Measurements from ENCODE around the gene ANKLE1.

ANKLE1 gene

DNA sequence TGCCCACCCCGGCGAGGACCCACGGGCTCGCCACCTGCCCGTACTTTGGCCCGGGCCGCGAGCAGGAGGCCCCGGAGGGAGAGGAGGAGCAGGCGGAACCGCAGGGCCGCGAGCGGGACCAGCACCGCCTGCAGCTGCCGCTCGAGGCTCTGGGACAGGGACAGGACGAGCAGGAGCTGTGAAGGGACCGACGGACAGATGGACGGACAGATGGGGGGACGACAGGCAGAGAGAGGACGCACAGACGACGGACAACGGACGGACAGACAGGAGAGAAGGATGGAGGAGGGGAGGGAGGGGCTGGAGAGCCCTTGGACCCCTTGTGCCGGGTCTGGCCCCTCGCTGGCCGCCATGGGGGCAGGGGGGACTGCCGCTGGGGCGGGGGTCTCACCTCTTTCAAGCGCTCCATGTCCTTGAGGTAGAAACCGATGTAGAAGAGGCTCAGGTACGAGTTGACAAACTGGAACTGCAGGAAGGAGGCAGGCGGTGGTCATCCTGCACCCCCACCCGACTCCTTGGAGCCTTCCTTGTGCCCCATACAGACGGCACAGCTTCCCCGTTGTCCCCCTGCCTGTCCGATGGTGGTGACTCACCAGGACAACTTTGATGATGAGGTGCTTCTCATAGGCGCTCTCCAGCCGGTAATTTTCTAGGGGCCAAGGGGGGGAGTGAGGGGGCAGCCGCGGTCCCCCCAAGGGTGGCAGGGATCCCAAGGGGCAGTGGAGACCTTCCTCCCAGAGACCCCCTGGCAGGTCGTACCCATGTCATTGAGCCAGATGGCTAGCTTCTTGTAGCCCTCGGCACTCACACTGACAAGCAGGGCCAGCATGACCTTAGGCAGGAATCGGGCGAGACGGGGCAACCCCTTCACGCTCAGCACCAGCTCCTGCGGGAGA, 47.9 kb downstream of the ANKLE1 start:
- Histone ChIP-seq H3K9me3 (ENCODE audit: control insufficient read depth in 2 of 2, low read length in 2 of 2) (no peaks in the 10 kb centered on the region), H3K27me3 (ENCODE audit: control insufficient read depth in 1 of 2, insufficient read depth in 2 of 2, low read length in 2 of 2) (peaks cover 0 to 16% of the 10 kb centered on the region in 2 donors), H3K4me3 (ENCODE audit: low read length in 2 of 2) (no peak overlapping the region), H3K27ac (ENCODE audit: low read length) (no peak overlapping the region), H3K4me1 (ENCODE audit: control insufficient read depth, insufficient read depth, low read length) (peaks cover 34% of the 10 kb centered on the region), H3K9ac (ENCODE audit: low read length in 2 of 2) (no peak overlapping the region), H3K36me3 (ENCODE audit: control insufficient read depth in 2 of 2, insufficient read depth in 2 of 2, low read length in 2 of 2) (peaks cover 0 to 2% of the 10 kb centered on the region in 2 donors)

DNA sequence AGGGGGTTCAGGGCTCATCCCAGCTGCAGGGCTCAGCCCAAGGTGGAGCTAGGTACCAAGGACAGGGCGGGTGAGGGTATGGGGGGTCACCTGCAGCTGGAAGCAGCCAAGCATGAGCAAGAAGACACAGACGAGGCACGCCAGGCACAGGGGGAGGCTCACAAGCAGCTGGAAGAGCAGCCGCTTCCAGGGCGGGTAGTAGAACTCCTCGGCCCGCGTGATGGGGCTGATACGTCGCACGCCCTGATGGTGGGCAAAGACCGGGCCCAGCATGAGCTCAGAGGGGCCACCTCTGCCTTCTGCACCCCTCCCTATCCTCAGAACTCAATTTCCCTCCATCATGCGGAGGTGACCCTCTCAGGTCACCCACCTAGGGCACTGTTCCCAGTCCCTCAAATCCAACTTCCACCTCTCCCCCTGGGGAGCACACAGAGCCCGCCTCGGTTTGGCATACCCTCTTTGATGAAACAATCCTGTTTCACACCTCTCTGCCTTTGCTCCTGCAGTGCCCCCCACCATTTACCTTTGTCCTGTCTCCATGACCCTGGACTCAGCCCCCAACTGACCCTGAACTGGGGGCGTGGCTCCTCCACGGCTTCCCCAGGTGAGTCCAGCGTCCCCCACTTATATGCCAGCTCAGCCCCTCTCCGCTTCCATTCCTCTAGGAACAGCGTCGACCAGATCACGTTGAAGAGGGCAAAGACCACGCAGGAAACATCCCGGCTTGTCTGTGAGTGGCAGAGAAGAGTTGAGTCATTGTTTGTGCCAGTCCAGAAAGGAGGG, 48.8 kb downstream of the ANKLE1 start:
- Histone ChIP-seq H3K9ac (ENCODE audit: low read length in 2 of 2) (no peak overlapping the region), H3K27me3 (ENCODE audit: control insufficient read depth in 1 of 2, insufficient read depth in 2 of 2, low read length in 2 of 2) (peaks cover 0 to 16% of the 10 kb centered on the region in 2 donors), H3K27ac (ENCODE audit: low read length) (no peak overlapping the region), H3K9me3 (ENCODE audit: control insufficient read depth in 2 of 2, low read length in 2 of 2) (no peaks in the 10 kb centered on the region), H3K36me3 (ENCODE audit: control insufficient read depth in 2 of 2, insufficient read depth in 2 of 2, low read length in 2 of 2) (peaks cover 0 to 2% of the 10 kb centered on the region in 2 donors), H3K4me3 (ENCODE audit: low read length in 2 of 2) (no peak overlapping the region), H3K4me1 (ENCODE audit: control insufficient read depth, insufficient read depth, low read length) (peaks cover 39% of the 10 kb centered on the region)

DNA sequence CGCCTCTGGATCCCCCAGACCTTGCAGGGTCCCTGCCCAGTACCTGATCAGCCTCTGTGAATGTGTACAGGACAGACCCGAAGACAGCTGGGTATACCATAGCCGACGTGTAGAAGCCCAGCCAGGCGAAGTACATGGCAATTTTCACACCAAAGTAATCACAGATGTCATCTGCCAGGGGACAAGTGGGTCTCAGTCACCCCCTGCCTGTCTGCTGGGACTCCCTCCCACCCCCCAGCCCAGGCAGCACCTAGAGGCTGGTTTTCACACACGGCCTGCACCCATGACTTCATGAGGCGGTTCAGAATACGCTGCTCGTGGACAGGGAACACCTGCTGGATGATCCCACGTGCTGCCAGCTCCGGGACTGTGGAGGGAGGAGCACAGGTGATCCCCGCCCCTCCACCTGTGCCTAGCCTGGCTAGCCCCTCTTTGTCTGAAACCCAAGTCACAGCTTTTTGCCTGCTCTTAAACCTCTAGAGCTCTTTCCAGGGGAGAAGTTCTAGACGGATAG, 49.4 kb downstream of the ANKLE1 start:
- no peak overlapping the region for H3K9ac ChIP-seq (ENCODE audit: low read length in 2 of 2)
- peaks cover 0 to 16% of the 10 kb centered on the region in 2 donors for H3K27me3 ChIP-seq (ENCODE audit: control insufficient read depth in 1 of 2, insufficient read depth in 2 of 2, low read length in 2 of 2)
- no peaks in the 10 kb centered on the region for H3K9me3 ChIP-seq (ENCODE audit: control insufficient read depth in 2 of 2, low read length in 2 of 2)
- H3K27ac ChIP-seq (ENCODE audit: low read length), result no peak overlapping the region
- peaks cover 42% of the 10 kb centered on the region for H3K4me1 ChIP-seq (ENCODE audit: control insufficient read depth, insufficient read depth, low read length)
- peaks cover 0 to 2% of the 10 kb centered on the region in 2 donors for H3K36me3 ChIP-seq (ENCODE audit: control insufficient read depth in 2 of 2, insufficient read depth in 2 of 2, low read length in 2 of 2)
- no peak overlapping the region for H3K4me3 ChIP-seq (ENCODE audit: low read length in 2 of 2)

DNA sequence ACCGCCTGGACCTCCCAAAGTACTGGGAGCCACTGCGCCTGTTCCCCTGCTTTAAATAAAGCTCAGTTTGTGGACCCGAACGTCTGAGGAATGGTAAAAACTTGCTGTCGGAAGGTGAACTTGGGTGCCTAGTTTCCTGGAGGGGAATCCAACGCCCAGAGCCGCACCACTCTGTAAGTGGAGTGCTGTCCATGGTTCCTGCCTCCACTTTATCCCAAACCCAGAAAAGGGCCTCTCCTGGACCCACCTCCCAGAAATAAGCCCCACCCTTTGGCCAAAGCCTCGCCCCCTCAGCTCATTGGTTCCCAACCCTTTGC, 50.6 kb downstream of the ANKLE1 start:
- Histone ChIP-seq H3K9ac (ENCODE audit: low read length in 2 of 2) (no peak overlapping the region), H3K27ac (ENCODE audit: low read length) (no peak overlapping the region), H3K36me3 (ENCODE audit: control insufficient read depth in 2 of 2, insufficient read depth in 2 of 2, low read length in 2 of 2) (peaks cover 0 to 2% of the 10 kb centered on the region in 2 donors), H3K9me3 (ENCODE audit: control insufficient read depth in 2 of 2, low read length in 2 of 2) (no peaks in the 10 kb centered on the region), H3K4me3 (ENCODE audit: low read length in 2 of 2) (no peak overlapping the region), H3K4me1 (ENCODE audit: control insufficient read depth, insufficient read depth, low read length) (peaks cover 45% of the 10 kb centered on the region), H3K27me3 (ENCODE audit: control insufficient read depth in 1 of 2, insufficient read depth in 2 of 2, low read length in 2 of 2) (peaks cover 0 to 16% of the 10 kb centered on the region in 2 donors)

DNA sequence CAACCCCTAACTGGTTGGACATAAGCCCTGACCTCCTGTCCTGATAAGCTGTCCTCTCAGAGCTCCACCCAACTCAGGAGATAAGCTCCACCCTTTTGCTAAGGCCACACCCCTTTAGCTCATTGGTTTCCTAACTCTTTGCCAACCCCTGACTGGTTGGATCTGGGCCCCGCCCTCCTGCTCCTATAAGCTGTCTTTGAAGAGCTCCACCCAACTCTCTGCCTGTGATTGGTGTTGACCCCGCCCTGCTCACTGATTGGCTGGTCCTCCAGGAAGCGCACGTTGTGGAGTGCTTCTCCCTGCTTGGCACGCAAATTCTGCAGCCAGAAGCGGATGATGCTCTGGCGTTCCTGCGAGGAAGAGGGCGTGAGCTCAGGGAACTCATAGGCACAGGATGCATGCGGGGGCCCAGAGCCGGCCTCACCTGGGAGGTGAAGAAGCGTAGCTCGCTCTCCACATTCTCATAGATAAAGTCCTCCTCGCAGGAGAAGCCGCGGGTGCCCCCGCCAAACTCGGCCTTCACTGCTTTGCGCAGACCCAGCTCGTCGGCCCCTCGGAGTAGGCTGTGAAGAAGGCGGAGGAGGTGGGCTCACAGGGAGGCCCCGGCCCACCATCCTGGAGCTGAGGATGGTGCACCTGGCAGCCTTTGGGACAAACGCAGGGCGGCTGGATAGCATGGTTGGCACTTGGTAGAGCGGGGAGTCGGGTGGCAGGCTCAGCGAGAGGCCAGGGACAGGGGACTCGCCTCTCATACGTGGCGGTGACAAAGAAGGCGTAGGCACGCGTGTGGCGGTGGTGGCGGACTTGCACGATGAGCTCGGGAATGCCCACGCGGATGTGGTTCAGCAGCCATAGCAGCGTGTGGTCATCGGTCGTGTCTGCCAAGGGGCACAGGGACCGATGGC, 51.2 kb downstream of the ANKLE1 start:
- no peak overlapping the region for H3K4me3 ChIP-seq (ENCODE audit: low read length in 2 of 2)
- peaks cover 44% of the 10 kb centered on the region for H3K4me1 ChIP-seq (ENCODE audit: control insufficient read depth, insufficient read depth, low read length)
- H3K27ac ChIP-seq (ENCODE audit: low read length), result no peak overlapping the region
- no peaks in the 10 kb centered on the region for H3K9me3 ChIP-seq (ENCODE audit: control insufficient read depth in 2 of 2, low read length in 2 of 2)
- H3K36me3 ChIP-seq (ENCODE audit: control insufficient read depth in 2 of 2, insufficient read depth in 2 of 2, low read length in 2 of 2), result peaks cover 0 to 2% of the 10 kb centered on the region in 2 donors
- no peak overlapping the region for H3K9ac ChIP-seq (ENCODE audit: low read length in 2 of 2)
- peaks cover 0 to 16% of the 10 kb centered on the region in 2 donors for H3K27me3 ChIP-seq (ENCODE audit: control insufficient read depth in 1 of 2, insufficient read depth in 2 of 2, low read length in 2 of 2)

DNA sequence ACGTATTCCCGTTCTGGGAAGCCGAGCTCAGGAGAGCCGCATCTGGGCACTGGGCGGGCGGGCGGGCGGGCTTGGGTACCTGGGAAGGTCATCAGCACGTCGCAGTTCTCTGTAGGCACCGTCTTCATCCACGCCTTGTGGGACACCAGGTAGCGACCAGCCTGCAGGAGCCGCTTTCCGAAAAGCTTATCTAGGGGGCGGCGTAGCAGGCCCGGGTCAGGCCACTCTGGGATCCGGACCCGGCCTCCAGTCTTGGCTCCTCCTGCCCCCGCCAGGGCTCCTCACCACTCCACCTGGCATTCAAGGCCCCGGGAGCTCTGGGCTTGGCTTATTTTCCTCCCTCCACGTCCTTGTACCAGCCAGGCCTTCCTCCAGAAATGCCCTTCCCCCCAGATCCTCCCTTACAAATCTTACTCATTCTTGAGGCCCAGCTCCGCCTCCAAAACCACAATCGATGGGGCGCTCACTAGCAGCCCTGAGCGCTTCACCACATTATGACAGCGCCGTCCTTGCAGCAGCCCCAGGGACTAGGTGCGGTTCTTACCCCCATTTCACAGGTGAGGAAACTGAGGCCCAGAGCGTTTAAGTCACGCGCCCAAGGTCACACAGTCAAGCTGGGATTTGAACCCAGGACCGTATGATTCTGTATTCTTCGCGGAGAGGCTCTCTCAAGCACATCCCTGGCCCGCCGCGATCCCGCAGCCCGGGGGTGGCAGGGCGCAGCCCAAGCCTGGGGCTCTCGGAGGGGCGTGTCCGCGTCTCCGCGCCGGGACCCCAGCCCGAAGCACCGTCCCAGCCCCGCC, 52.1 kb downstream of the ANKLE1 start:
- H3K27me3 ChIP-seq (ENCODE audit: control insufficient read depth in 1 of 2, insufficient read depth in 2 of 2, low read length in 2 of 2), result peaks cover 0 to 16% of the 10 kb centered on the region in 2 donors
- peaks cover 0 to 2% of the 10 kb centered on the region in 2 donors for H3K36me3 ChIP-seq (ENCODE audit: control insufficient read depth in 2 of 2, insufficient read depth in 2 of 2, low read length in 2 of 2)
- peak overlapping the region; percentile 58 to 64 for H3K9ac ChIP-seq (ENCODE audit: low read length in 2 of 2)
- peaks cover 42% of the 10 kb centered on the region for H3K4me1 ChIP-seq (ENCODE audit: control insufficient read depth, insufficient read depth, low read length)
- H3K4me3 ChIP-seq (ENCODE audit: low read length in 2 of 2), result peak overlapping the region; percentile 67 to 81
- H3K27ac ChIP-seq (ENCODE audit: low read length), result no peak overlapping the region
- H3K9me3 ChIP-seq (ENCODE audit: control insufficient read depth in 2 of 2, low read length in 2 of 2), result no peaks in the 10 kb centered on the region

DNA sequence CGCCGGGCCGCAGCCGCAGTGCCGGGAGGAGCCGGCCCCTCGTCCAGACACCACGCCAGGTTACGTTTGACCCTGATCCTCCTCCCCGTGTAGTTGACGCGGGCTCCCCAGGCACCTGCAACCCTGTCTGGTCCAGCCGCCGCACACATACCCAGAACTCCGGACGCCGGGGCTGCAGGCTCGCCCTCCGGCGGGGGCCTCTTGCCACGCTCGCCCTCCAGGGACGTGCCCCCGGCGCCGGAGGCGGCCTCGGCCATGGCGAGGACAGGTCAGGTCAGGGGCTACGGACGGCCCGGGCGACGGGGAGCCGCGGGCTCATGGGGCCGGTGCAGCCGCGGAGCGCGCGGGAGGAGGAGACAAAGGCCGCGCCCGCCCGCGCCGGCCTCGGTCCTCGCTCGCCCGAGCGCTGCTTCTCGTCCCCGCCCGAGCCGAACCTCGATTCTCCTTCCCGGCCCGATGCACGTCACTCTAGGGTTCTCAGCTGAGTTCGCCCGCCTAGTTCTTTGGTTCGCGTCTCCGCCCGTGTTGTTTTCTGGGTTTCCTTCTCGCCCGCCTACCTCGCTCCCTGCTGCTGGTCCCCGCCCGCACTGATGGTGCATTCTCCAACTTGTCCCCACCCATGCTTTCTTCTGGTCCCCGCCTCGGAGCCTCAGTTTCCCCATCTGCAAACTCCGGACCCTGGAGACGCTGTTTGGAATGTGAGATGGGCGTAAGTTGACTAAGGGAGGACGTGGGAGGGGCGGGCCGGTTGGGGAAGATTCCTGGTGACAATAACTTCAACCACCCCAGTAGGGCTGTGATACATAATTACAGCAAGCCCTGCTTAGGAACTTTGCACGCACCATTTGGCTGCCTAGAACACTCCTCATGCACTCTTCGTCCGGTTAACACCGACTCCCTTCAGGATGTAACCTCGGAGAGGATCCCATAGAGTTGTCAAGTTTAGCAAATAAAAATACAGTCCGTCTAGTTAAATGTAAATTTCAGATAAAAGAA, 53.0 kb downstream of the ANKLE1 start, which contains the start of gene ANO8:
Gene ANO8 (minus strand): TSS at position 442 of the 996 bp plus-strand sequence. CDS start 185 bp downstream, at position 257.
- Histone ChIP-seq H3K27me3 (ENCODE audit: control insufficient read depth in 1 of 2, insufficient read depth in 2 of 2, low read length in 2 of 2) (peaks cover 0 to 7% of the 10 kb centered on the region in 2 donors), H3K9me3 (ENCODE audit: control insufficient read depth in 2 of 2, low read length in 2 of 2) (no peaks in the 10 kb centered on the region), H3K36me3 (ENCODE audit: control insufficient read depth in 2 of 2, insufficient read depth in 2 of 2, low read length in 2 of 2) (peaks cover 0 to 2% of the 10 kb centered on the region in 2 donors), H3K4me1 (ENCODE audit: control insufficient read depth, insufficient read depth, low read length) (peaks cover 33% of the 10 kb centered on the region), H3K4me3 (ENCODE audit: low read length in 2 of 2) (peak within 1 kb of the TSS; percentile 68 to 81), H3K9ac (ENCODE audit: low read length in 2 of 2) (peak within 1 kb of the TSS; percentile 62 to 64), H3K27ac (ENCODE audit: low read length) (no peak within 1 kb of the TSS)

DNA sequence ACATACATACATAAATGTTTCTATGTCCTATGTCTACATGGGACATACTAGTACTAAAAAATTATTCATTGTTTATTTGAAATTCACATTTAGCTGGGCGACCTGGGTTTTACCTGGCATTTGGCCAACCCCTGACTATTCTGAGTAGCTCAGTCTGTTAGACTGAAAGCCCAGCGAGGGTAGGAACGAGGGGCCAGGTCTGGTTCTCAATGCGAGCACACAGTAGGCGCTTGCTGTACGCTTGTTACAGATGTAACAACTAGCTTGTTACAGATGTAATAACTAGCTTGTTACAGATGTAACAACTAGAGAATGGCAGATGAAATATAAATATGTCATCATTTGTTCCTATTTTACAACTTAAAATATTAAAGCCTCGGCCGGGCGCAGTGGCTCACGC, 53.9 kb downstream of the ANKLE1 start:
- H3K27ac ChIP-seq (ENCODE audit: low read length), result no peak overlapping the region
- H3K36me3 ChIP-seq (ENCODE audit: control insufficient read depth in 2 of 2, insufficient read depth in 2 of 2, low read length in 2 of 2), result no peaks in the 10 kb centered on the region
- H3K9ac ChIP-seq (ENCODE audit: low read length in 2 of 2), result no peak overlapping the region
- peak overlapping the region; percentile 68 to 81 for H3K4me3 ChIP-seq (ENCODE audit: low read length in 2 of 2)
- H3K4me1 ChIP-seq (ENCODE audit: control insufficient read depth, insufficient read depth, low read length), result peaks cover 33% of the 10 kb centered on the region
- H3K27me3 ChIP-seq (ENCODE audit: control insufficient read depth in 1 of 2, insufficient read depth in 2 of 2, low read length in 2 of 2), result no peaks in the 10 kb centered on the region
- no peaks in the 10 kb centered on the region for H3K9me3 ChIP-seq (ENCODE audit: control insufficient read depth in 2 of 2, low read length in 2 of 2)
